HepG2 (cell line): ENCODE results near the gene FNDC8. TPM values are rescaled to one million over a fixed set of nuclear protein-coding genes. Genes with fewer than 3 reads are reported as not detected.

Experiments used
- ADNP ChIP-seq: sonication (generic); formaldehyde crosslinking; IDR thresholded peaks from 2 replicates; pipeline ENCODE4 v1.4.0; 2020; ENCODE audit warnings: missing genetic modification reagents
- DNMT1 ChIP-seq: sonication (generic); formaldehyde crosslinking; IDR thresholded peaks from 2 replicates; pipeline ENCODE4 v1.5.1; 2020; ENCODE audit warnings: mild to moderate bottlenecking, missing genetic modification reagents
- EED ChIP-seq: sonication (generic); formaldehyde crosslinking; IDR thresholded peaks from 2 replicates; pipeline ENCODE4 v1.5.0; 2020; ENCODE audit warnings: mild to moderate bottlenecking, missing genetic modification reagents
- FOSL2 ChIP-seq: sonication (generic); formaldehyde crosslinking; IDR thresholded peaks from 2 replicates; pipeline ENCODE4 v1.4.0; 2020; ENCODE audit warnings: missing genetic modification reagents
- KDM4B ChIP-seq: sonication (generic); formaldehyde crosslinking; IDR thresholded peaks from 2 replicates; pipeline ENCODE4 v1.4.0; 2020; ENCODE audit warnings: missing genetic modification reagents
- MZF1 ChIP-seq: sonication (generic); formaldehyde crosslinking; IDR thresholded peaks from 2 replicates; pipeline ENCODE4 v1.8.1; 2023; ENCODE audit warnings: mild to moderate bottlenecking, missing genetic modification reagents, borderline replicate concordance
- NFKB2 ChIP-seq: sonication (generic); formaldehyde crosslinking; IDR thresholded peaks from 2 replicates; pipeline ENCODE4 v1.4.0; 2020; ENCODE audit warnings: missing genetic modification reagents, borderline replicate concordance
- PHB2 ChIP-seq: fragments of 450-650 bp; IDR thresholded peaks from 2 replicates; pipeline ENCODE4 v1.6.1; 2018; ENCODE audit not compliant: partially characterized antibody
- PHF21A ChIP-seq: sonication (generic); formaldehyde crosslinking; IDR thresholded peaks from 2 replicates; pipeline ENCODE4 v1.5.0; 2020; ENCODE audit warnings: mild to moderate bottlenecking, missing genetic modification reagents
- PRMT3 ChIP-seq: sonication (generic); formaldehyde crosslinking; IDR thresholded peaks from 2 replicates; pipeline ENCODE4 v1.8.1; 2022; ENCODE audit warnings: low read depth, mild to moderate bottlenecking, moderate library complexity, missing genetic modification reagents, borderline replicate concordance
- THYN1 ChIP-seq: sonication (generic); formaldehyde crosslinking; IDR thresholded peaks from 2 replicates; pipeline ENCODE4 v1.8.1; 2023; ENCODE audit warnings: low read depth, mild to moderate bottlenecking, moderate library complexity, missing genetic modification reagents, borderline replicate concordance
- ZKSCAN5 ChIP-seq: sonication (generic); formaldehyde crosslinking; IDR thresholded peaks from 2 replicates; pipeline ENCODE4 v1.5.1; 2020; ENCODE audit warnings: mild to moderate bottlenecking, missing genetic modification reagents
- ZNF263 ChIP-seq: sonication (generic); formaldehyde crosslinking; IDR thresholded peaks from 2 replicates; pipeline ENCODE4 v1.4.0; 2020; ENCODE audit warnings: missing genetic modification reagents
- ZNF326 ChIP-seq: sonication (generic); formaldehyde crosslinking; IDR thresholded peaks from 2 replicates; pipeline ENCODE4 v1.4.0; 2020; ENCODE audit warnings: missing genetic modification reagents, borderline replicate concordance
- ZNF451 ChIP-seq: sonication (generic); formaldehyde crosslinking; IDR thresholded peaks from 2 replicates; pipeline ENCODE4 v1.5.0; 2020; ENCODE audit warnings: mild to moderate bottlenecking, missing genetic modification reagents
- ZNF496 ChIP-seq: sonication (generic); formaldehyde crosslinking; IDR thresholded peaks from 2 replicates; pipeline ENCODE4 v1.8.1; 2023; ENCODE audit warnings: mild to moderate bottlenecking, moderate library complexity, missing genetic modification reagents; ENCODE audit not compliant: insufficient replicate concordance
- ZNF567 ChIP-seq: sonication (generic); formaldehyde crosslinking; IDR thresholded peaks from 2 replicates; pipeline ENCODE4 v1.8.1; 2023; ENCODE audit warnings: mild to moderate bottlenecking, missing genetic modification reagents, borderline replicate concordance
- ZNF850 ChIP-seq: sonication (generic); formaldehyde crosslinking; conservative IDR thresholded peaks from 2 replicates; pipeline ENCODE4 v1.9.0; 2021; ENCODE audit warnings: mild to moderate bottlenecking, missing genetic modification reagents
- ZNF879 ChIP-seq: sonication (generic); formaldehyde crosslinking; IDR thresholded peaks from 2 replicates; pipeline ENCODE4 v1.8.1; 2023; ENCODE audit warnings: missing genetic modification reagents
- polyA plus RNA-seq, 8 experiments: library from polyadenylated mRNA; depleted of rRNA in 3 of 8; stranded (reverse) in 7 of 8; unstranded in 1 of 8; fragments of >200 nt; fragmentation: Illumina TruSeq in 4 of 8; extraction: Trizol in 4 of 8; gene quantifications; 2 replicates each; pipeline versions ENCODE4 v1.2.1 to v1.2.3, GENCODE V29; 2011 to 2016; ENCODE audit warnings: low read depth in 4 of 8, missing spikeins in 1 of 8, mixed read lengths in 1 of 8; ENCODE audit not compliant: insufficient read depth in 1 of 8
- total RNA-seq, 5 experiments: library from RNA; depleted of rRNA; stranded (reverse); fragments of >200 nt; fragmentation: Illumina TruSeq; extraction: Trizol; gene quantifications; 2 replicates each; pipeline ENCODE4 v1.2.3, GENCODE V29; 2016; ENCODE audit warnings: low read depth in 1 of 5
- TF ChIP-seq, protein P1 (sequence below): sonication (generic); formaldehyde crosslinking; IDR thresholded peaks from 2 replicates; pipeline ENCODE4 v1.4.0; 2020; ENCODE audit warnings: missing genetic modification reagents, borderline replicate concordance
- TF ChIP-seq, protein P2 (sequence below): IDR thresholded peaks from 2 replicates; pipeline ENCODE4 v1.6.1; 2016
- TF ChIP-seq, protein P3 (sequence below): sonication (generic); formaldehyde crosslinking; conservative IDR thresholded peaks from 2 replicates; pipeline ENCODE4 v1.4.0; 2020; ENCODE audit warnings: missing genetic modification reagents
- TF ChIP-seq, protein P4 (sequence below): IDR thresholded peaks from 2 replicates; pipeline ENCODE4 v1.6.1; 2016; ENCODE audit warnings: mild to moderate bottlenecking, missing biosample characterization, missing genetic modification reagents
- TF ChIP-seq, protein P5 (sequence below): IDR thresholded peaks from 2 replicates; pipeline ENCODE4 v1.6.1; 2018; ENCODE audit warnings: missing genetic modification reagents

Gene FNDC8
- total and polyA plus RNA-seq, 2 of the 13 experiments (the other 11 are each of a cell fraction or from before 2014, with no cell fraction given): not detected

DNA sequence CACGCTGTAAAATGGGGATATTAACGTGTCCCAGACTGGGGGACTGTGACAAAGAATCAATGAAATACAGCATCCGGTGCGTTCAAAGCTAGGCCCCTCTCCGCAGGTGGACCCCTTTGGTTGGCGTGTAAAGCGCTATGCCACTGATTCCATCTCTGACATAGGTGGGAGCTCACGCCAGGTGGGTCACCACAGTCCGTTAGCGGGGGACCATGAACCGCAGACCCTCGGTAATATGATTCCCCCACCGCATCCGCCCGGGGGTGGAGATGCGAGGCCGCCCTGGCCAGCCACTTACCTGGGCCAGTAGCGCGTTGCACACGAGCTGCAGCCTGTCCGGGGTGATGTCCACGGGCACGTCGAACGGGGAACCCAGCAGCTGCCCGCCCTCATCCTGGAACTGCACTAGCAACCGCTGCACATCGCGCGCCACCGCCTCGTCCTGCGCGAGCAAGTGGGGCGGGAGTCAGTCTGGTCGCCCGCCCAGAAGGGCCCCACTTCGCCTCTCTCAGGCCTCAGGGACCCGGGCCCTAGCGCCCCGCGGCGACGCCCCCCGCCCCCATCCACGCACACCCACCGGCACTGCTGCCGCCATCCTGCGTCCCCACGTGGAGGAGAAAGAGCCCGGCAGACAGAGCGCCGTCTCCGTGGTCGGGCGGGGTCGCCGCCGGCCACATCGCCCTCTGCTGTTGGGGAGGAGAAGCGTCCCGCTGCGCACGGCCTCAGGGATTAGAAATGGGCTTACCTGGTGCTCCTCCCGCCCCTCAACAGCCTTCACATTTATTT lies 20.5 kb downstream of the FNDC8 start, which contains the start of gene NLE1 (continued):
- 0 out of 2 replicates have a peak, but pooled peaks have one; percentile 31 for TF ChIP-seq ZNF451 (CRISPR knock-in tag)
- TF ChIP-seq, protein P1, sequence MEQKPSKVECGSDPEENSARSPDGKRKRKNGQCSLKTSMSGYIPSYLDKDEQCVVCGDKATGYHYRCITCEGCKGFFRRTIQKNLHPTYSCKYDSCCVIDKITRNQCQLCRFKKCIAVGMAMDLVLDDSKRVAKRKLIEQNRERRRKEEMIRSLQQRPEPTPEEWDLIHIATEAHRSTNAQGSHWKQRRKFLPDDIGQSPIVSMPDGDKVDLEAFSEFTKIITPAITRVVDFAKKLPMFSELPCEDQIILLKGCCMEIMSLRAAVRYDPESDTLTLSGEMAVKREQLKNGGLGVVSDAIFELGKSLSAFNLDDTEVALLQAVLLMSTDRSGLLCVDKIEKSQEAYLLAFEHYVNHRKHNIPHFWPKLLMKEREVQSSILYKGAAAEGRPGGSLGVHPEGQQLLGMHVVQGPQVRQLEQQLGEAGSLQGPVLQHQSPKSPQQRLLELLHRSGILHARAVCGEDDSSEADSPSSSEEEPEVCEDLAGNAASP: 0 out of 2 replicates have a peak, but pooled peaks have one; percentile 44
- TF ChIP-seq ZNF850 (CRISPR knock-in tag): no peak
- TF ChIP-seq FOSL2 (CRISPR knock-in tag): peak; percentile 62
- no peak for TF ChIP-seq MZF1 (CRISPR knock-in tag)
- TF ChIP-seq, protein P2, sequence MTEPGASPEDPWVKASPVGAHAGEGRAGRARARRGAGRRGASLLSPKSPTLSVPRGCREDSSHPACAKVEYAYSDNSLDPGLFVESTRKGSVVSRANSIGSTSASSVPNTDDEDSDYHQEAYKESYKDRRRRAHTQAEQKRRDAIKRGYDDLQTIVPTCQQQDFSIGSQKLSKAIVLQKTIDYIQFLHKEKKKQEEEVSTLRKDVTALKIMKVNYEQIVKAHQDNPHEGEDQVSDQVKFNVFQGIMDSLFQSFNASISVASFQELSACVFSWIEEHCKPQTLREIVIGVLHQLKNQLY (CRISPR knock-in tag): 0 out of 2 replicates have a peak, but pooled peaks have one; percentile 33
- TF ChIP-seq ZNF496 (CRISPR knock-in tag): no peak
- TF ChIP-seq ZNF567 (CRISPR knock-in tag): 0 out of 2 replicates have a peak, but pooled peaks have one; percentile 45
- TF ChIP-seq ZKSCAN5: no peak
- peak; percentile 68; the same call in 1 of the 2 replicates for TF ChIP-seq NFKB2 (CRISPR knock-in tag)
- TF ChIP-seq EED (CRISPR knock-in tag): 0 out of 2 replicates have a peak, but pooled peaks have one; percentile 31
- TF ChIP-seq ZNF879: peak; percentile 59; the same call in 1 of the 2 replicates
- TF ChIP-seq PRMT3 (CRISPR knock-in tag): no peak
- TF ChIP-seq ZNF263: peak; percentile 40; the same call in 1 of the 2 replicates
- no peak for TF ChIP-seq THYN1
- TF ChIP-seq, protein P3, sequence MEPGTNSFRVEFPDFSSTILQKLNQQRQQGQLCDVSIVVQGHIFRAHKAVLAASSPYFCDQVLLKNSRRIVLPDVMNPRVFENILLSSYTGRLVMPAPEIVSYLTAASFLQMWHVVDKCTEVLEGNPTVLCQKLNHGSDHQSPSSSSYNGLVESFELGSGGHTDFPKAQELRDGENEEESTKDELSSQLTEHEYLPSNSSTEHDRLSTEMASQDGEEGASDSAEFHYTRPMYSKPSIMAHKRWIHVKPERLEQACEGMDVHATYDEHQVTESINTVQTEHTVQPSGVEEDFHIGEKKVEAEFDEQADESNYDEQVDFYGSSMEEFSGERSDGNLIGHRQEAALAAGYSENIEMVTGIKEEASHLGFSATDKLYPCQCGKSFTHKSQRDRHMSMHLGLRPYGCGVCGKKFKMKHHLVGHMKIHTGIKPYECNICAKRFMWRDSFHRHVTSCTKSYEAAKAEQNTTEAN (CRISPR knock-in tag): no peak
- 0 out of 2 replicates have a peak, but pooled peaks have one; percentile 36 for TF ChIP-seq ZNF326 (CRISPR knock-in tag)
- TF ChIP-seq PHB2: no peak
- TF ChIP-seq, protein P4, sequence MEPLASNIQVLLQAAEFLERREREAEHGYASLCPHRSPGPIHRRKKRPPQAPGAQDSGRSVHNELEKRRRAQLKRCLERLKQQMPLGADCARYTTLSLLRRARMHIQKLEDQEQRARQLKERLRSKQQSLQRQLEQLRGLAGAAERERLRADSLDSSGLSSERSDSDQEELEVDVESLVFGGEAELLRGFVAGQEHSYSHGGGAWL (CRISPR knock-in tag): peak; percentile 97
- 0 out of 2 replicates have a peak, but pooled peaks have one; percentile 23 for TF ChIP-seq ADNP (CRISPR knock-in tag)
- TF ChIP-seq PHF21A (CRISPR knock-in tag): peak; percentile 59; the same call in 1 of the 2 replicates
- peak; percentile 84; the same call in 1 of the 2 replicates for TF ChIP-seq DNMT1
- TF ChIP-seq KDM4B (CRISPR knock-in tag): peak; percentile 73; the same call in 1 of the 2 replicates
- TF ChIP-seq, protein P5, sequence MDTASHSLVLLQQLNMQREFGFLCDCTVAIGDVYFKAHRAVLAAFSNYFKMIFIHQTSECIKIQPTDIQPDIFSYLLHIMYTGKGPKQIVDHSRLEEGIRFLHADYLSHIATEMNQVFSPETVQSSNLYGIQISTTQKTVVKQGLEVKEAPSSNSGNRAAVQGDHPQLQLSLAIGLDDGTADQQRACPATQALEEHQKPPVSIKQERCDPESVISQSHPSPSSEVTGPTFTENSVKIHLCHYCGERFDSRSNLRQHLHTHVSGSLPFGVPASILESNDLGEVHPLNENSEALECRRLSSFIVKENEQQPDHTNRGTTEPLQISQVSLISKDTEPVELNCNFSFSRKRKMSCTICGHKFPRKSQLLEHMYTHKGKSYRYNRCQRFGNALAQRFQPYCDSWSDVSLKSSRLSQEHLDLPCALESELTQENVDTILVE (CRISPR knock-in tag): peak; percentile 72
